OCI-LY3 (cell line): ENCODE results near the gene HAUS3.

ENCODE experiments used
- EZH2phosphoT487 ChIP-seq: fragments of 200-600 bp; shearing (Covaris generic); IDR thresholded peaks from 2 replicates; pipeline ENCODE4 v1.6.1; 2018; ENCODE audit warnings: antibody characterized with exemption, mixed run types, low read depth
- TF ChIP-seq, protein P1 (sequence below): fragments of 200-600, 300-600 bp; sonication (generic); IDR thresholded peaks from 2 replicates; pipeline ENCODE4 v1.5.1; 2014; ENCODE audit warnings: antibody characterized with exemption, low read length, low read depth

- TF ChIP-seq, protein P1, sequence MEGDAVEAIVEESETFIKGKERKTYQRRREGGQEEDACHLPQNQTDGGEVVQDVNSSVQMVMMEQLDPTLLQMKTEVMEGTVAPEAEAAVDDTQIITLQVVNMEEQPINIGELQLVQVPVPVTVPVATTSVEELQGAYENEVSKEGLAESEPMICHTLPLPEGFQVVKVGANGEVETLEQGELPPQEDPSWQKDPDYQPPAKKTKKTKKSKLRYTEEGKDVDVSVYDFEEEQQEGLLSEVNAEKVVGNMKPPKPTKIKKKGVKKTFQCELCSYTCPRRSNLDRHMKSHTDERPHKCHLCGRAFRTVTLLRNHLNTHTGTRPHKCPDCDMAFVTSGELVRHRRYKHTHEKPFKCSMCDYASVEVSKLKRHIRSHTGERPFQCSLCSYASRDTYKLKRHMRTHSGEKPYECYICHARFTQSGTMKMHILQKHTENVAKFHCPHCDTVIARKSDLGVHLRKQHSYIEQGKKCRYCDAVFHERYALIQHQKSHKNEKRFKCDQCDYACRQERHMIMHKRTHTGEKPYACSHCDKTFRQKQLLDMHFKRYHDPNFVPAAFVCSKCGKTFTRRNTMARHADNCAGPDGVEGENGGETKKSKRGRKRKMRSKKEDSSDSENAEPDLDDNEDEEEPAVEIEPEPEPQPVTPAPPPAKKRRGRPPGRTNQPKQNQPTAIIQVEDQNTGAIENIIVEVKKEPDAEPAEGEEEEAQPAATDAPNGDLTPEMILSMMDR = no peak
- TF ChIP-seq EZH2phosphoT487 = no peak
Observed at GRCh38 chr4:2194496-2194895, 47.4 kb downstream of the HAUS3 start.
